ENCODE data around the gene NSRP1. TPM values are rescaled to one million over a fixed set of nuclear protein-coding genes. Genes with fewer than 3 reads are reported as not detected.
A peak's percentile ranks its signal among the peaks of the same experiment; 100 is the strongest.

NSRP1 gene
- total RNA-seq, 1 experiment from 2014 or later: 13.9 TPM

DNA sequence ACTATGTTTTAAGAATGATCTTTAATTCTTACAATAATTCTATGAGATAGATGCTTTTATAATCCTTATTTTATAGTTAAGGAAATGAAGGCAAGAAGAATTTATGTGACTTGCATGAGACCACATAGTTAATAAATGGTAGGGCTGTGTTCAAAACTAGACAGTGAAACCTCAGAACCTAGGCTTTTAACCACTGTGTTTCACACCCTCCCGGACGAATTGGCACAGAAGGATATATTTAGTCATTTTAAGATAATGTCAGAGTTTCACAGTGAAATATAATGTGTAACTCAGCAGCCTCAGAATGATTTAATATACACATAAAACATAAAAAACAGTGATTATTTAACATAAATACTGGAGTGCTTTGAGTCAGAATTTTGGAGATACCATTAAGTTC lies 57.0 kb downstream of the NSRP1 start:
- Histone ChIP-seq H3K27me3 (ENCODE audit: low read length) (no peaks in the 10 kb centered on the region), H3K9ac (ENCODE audit: low read length) (no peak overlapping the region), H3K9me2 (replicated peaks; ENCODE audit: insufficient read depth, low read length) (no peaks in the 10 kb centered on the region), H3K27ac (ENCODE audit: low read length) (no peak overlapping the region), H4K20me1 (ENCODE audit: insufficient read depth, low read depth, low read length) (no peaks in the 10 kb centered on the region), H3K4me2 (ENCODE audit: low read depth, low read length, poor library complexity, severe bottlenecking) (no peak overlapping the region), H3K9me3 (ENCODE audit: low read length) (no peaks in the 10 kb centered on the region), H3K4me3 (ENCODE audit: low read length) (no peak overlapping the region), H3K36me3 (ENCODE audit: insufficient read depth, low read length) (peaks cover 44% of the 10 kb centered on the region; the same call in 1 of the 2 replicates), H3K4me1 (ENCODE audit: low read length) (peaks cover 35% of the 10 kb centered on the region), H2AFZ (ENCODE audit: low read length) (no peak overlapping the region), H3K79me2 (ENCODE audit: low read length) (peaks cover 55% of the 10 kb centered on the region)
- no peak for DNase-seq

DNA sequence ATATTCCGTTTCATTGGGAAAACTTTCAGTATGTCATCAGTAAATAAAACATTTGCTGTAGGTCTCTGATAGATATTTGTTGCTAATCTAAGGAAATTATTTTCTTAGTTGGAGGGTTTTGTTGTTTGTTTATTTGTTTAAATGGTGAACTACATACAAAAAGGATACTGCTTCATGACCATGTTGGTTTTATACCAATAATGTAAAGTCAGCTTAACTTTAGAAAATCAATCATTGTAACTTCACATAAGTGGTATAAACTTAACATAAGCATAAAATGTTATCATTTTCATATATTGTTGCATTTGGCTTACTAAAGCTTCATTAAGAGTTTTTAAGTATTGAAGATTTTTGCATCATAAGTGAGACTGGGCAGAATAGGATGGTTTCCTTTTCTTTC lies 57.9 kb downstream of the NSRP1 start:
- H3K4me3 ChIP-seq (ENCODE audit: low read length): no peak overlapping the region
- no peaks in the 10 kb centered on the region for H4K20me1 ChIP-seq (ENCODE audit: insufficient read depth, low read depth, low read length)
- H3K4me1 ChIP-seq (ENCODE audit: low read length): peaks cover 31% of the 10 kb centered on the region
- H3K9ac ChIP-seq (ENCODE audit: low read length): no peak overlapping the region
- no peak overlapping the region for H3K27ac ChIP-seq (ENCODE audit: low read length)
- no peak for DNase-seq
- H3K27me3 ChIP-seq (ENCODE audit: low read length): no peaks in the 10 kb centered on the region
- H3K9me2 ChIP-seq (replicated peaks; ENCODE audit: insufficient read depth, low read length): no peaks in the 10 kb centered on the region
- no peaks in the 10 kb centered on the region for H3K9me3 ChIP-seq (ENCODE audit: low read length)
- H2AFZ ChIP-seq (ENCODE audit: low read length): no peak overlapping the region
- H3K36me3 ChIP-seq (ENCODE audit: insufficient read depth, low read length): peaks cover 47% of the 10 kb centered on the region; the same call in 1 of the 2 replicates
- no peak overlapping the region for H3K4me2 ChIP-seq (ENCODE audit: low read depth, low read length, poor library complexity, severe bottlenecking)
- peaks cover 46% of the 10 kb centered on the region for H3K79me2 ChIP-seq (ENCODE audit: low read length)

DNA sequence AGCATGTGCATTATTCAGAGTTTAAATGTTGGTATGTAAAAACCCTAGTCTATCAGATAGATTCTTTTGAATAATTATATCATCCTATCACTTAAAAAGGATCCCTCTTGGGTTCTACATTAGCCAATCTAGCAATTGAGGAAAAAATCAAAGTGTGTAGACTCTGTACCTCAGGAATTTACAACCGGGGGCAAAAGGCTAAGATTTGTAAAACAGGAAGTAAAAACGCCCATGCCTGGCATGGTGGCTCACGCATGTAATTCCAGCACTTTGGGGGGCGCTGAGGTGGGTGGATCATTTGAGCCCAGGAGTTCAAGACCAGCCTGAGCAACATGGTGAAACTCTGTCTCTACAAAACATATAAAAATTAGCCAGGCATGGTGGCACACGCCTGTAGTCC lies 60.2 kb downstream of the NSRP1 start:
- Histone ChIP-seq H3K4me2 (ENCODE audit: low read depth, low read length, poor library complexity, severe bottlenecking) (no peak overlapping the region), H2AFZ (ENCODE audit: low read length) (no peak overlapping the region), H3K27me3 (ENCODE audit: low read length) (no peaks in the 10 kb centered on the region), H3K4me1 (ENCODE audit: low read length) (peaks cover 26% of the 10 kb centered on the region), H3K79me2 (ENCODE audit: low read length) (peaks cover 29% of the 10 kb centered on the region), H3K9me3 (ENCODE audit: low read length) (no peaks in the 10 kb centered on the region), H3K9ac (ENCODE audit: low read length) (no peak overlapping the region), H3K4me3 (ENCODE audit: low read length) (no peak overlapping the region), H4K20me1 (ENCODE audit: insufficient read depth, low read depth, low read length) (no peaks in the 10 kb centered on the region), H3K27ac (ENCODE audit: low read length) (no peak overlapping the region), H3K36me3 (ENCODE audit: insufficient read depth, low read length) (peaks cover 53% of the 10 kb centered on the region; the same call in 1 of the 2 replicates), H3K9me2 (replicated peaks; ENCODE audit: insufficient read depth, low read length) (no peaks in the 10 kb centered on the region)
- no peak for DNase-seq

DNA sequence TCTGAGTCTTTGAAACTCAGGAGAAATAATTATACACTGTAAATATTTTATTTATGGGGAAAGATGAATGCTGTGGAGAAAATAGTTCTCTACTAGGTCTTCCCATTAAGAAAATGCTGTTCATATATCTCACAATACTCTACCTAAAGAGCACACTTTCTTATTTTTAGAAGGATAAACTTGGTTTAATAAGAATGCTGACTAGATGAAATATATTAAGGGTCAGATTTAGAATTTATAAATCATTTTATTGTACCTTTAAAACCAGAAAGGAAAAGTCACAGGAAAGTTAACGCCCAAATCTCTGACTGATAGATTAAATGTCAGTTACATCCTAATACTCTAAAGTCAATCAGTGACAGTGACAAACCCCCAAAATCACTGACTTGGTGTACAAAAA lies 70.1 kb downstream of the NSRP1 start:
- H4K20me1 ChIP-seq (ENCODE audit: insufficient read depth, low read depth, low read length): no peaks in the 10 kb centered on the region

GRCh38 chr17:30187573-30187972 lies 71.0 kb downstream of the NSRP1 start:
- no peaks in the 10 kb centered on the region for H3K79me2 ChIP-seq (ENCODE audit: low read length)
- no peak overlapping the region for H3K4me2 ChIP-seq (ENCODE audit: low read depth, low read length, poor library complexity, severe bottlenecking)
- H3K27me3 ChIP-seq (ENCODE audit: low read length): no peaks in the 10 kb centered on the region
- no peak overlapping the region for H2AFZ ChIP-seq (ENCODE audit: low read length)
- no peak overlapping the region for H3K4me3 ChIP-seq (ENCODE audit: low read length)
- no peak overlapping the region for H3K27ac ChIP-seq (ENCODE audit: low read length)
- H3K4me1 ChIP-seq (ENCODE audit: low read length): peaks cover 3% of the 10 kb centered on the region
- no peaks in the 10 kb centered on the region for H3K9me3 ChIP-seq (ENCODE audit: low read length)
- DNase-seq: no peak
- peaks cover 19% of the 10 kb centered on the region; the same call in 1 of the 2 replicates for H3K36me3 ChIP-seq (ENCODE audit: insufficient read depth, low read length)
- H3K9ac ChIP-seq (ENCODE audit: low read length): no peak overlapping the region
- H3K9me2 ChIP-seq (replicated peaks; ENCODE audit: insufficient read depth, low read length): no peaks in the 10 kb centered on the region
- H4K20me1 ChIP-seq (ENCODE audit: insufficient read depth, low read depth, low read length): no peaks in the 10 kb centered on the region

More for the DNA sequence above, 70.1 kb downstream of the NSRP1 start:
- H3K27me3 ChIP-seq (ENCODE audit: low read length): no peaks in the 10 kb centered on the region
- no peak overlapping the region for H3K4me3 ChIP-seq (ENCODE audit: low read length)
- H3K27ac ChIP-seq (ENCODE audit: low read length): no peak overlapping the region
- DNase-seq: no peak
- no peaks in the 10 kb centered on the region for H3K4me1 ChIP-seq (ENCODE audit: low read length)
- H3K9ac ChIP-seq (ENCODE audit: low read length): no peak overlapping the region
- no peak overlapping the region for H2AFZ ChIP-seq (ENCODE audit: low read length)
- no peak overlapping the region for H3K4me2 ChIP-seq (ENCODE audit: low read depth, low read length, poor library complexity, severe bottlenecking)
- H3K9me2 ChIP-seq (replicated peaks; ENCODE audit: insufficient read depth, low read length): no peaks in the 10 kb centered on the region
- peaks cover 22% of the 10 kb centered on the region; the same call in 1 of the 2 replicates for H3K36me3 ChIP-seq (ENCODE audit: insufficient read depth, low read length)
- H3K79me2 ChIP-seq (ENCODE audit: low read length): no peaks in the 10 kb centered on the region
- H3K9me3 ChIP-seq (ENCODE audit: low read length): no peaks in the 10 kb centered on the region

DNA sequence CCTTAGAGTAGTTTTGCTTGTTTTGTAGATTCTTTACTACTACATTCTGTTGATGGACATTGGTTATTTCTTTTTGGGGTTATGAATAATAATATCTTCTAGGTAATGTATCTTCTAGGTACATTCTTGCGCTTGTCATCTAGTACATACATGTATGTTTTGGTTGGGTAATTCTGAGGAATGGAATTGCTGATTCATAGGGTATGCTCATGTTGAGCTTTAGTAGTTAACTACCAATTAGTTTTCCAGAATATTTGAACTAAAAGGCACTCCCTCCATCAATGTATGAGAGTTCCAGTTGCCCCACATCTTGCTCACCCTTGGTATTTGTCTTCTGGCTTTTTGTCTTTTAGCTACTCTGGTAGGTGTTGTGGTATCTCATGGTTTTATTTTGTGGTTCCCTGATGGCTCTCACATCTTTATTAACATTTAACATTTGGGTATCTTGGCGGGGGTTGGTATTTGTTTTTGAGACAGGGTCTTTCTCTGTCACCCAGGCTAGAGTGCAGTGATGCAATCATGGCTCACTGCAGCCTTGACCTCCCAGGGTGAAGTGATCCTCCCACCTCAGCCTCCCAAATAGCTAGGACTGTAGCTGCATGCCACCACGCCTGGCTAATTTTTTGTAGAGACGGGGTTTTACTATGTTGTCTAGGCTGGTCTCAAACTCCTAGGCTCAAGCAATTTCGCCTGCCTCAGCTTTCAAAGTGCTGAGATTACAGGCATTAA lies 71.8 kb downstream of the NSRP1 start:
- Histone ChIP-seq H3K4me2 (ENCODE audit: low read depth, low read length, poor library complexity, severe bottlenecking) (no peak overlapping the region), H3K9me2 (replicated peaks; ENCODE audit: insufficient read depth, low read length) (no peaks in the 10 kb centered on the region), H3K27ac (ENCODE audit: low read length) (no peak overlapping the region), H3K9me3 (ENCODE audit: low read length) (no peaks in the 10 kb centered on the region), H2AFZ (ENCODE audit: low read length) (no peak overlapping the region), H3K9ac (ENCODE audit: low read length) (no peak overlapping the region), H3K36me3 (ENCODE audit: insufficient read depth, low read length) (peaks cover 14% of the 10 kb centered on the region; the same call in 1 of the 2 replicates), H3K27me3 (ENCODE audit: low read length) (no peaks in the 10 kb centered on the region), H3K4me3 (ENCODE audit: low read length) (no peak overlapping the region), H4K20me1 (ENCODE audit: insufficient read depth, low read depth, low read length) (no peaks in the 10 kb centered on the region), H3K4me1 (ENCODE audit: low read length) (peaks cover 9% of the 10 kb centered on the region), H3K79me2 (ENCODE audit: low read length) (no peaks in the 10 kb centered on the region)
- DNase-seq: no peak

DNA sequence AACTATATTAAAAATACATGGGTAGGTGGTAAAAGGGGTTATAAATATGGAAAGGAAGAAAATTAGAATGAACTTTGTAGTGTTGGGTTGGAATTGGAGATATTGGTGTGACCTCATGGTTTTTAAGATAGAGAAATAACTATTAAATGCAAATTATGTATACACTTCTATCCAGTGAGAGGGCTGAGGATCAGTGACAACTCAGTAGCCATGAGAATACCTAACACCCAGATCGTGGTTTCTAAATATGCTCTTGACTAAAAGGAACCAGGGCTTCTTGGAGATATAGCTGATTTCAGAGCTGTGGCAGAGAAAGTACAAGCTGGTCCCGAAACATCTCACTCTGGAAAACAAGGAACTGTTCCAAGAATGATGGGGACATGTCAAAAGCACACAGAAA lies 74.5 kb downstream of the NSRP1 start:
- Histone ChIP-seq H3K9me3 (ENCODE audit: low read length) (no peaks in the 10 kb centered on the region), H3K9ac (ENCODE audit: low read length) (no peak overlapping the region), H3K4me3 (ENCODE audit: low read length) (no peak overlapping the region), H3K9me2 (replicated peaks; ENCODE audit: insufficient read depth, low read length) (no peaks in the 10 kb centered on the region), H3K4me1 (ENCODE audit: low read length) (peaks cover 9% of the 10 kb centered on the region), H3K4me2 (ENCODE audit: low read depth, low read length, poor library complexity, severe bottlenecking) (no peak overlapping the region), H3K27ac (ENCODE audit: low read length) (no peak overlapping the region), H2AFZ (ENCODE audit: low read length) (no peak overlapping the region), H3K79me2 (ENCODE audit: low read length) (no peaks in the 10 kb centered on the region), H4K20me1 (ENCODE audit: insufficient read depth, low read depth, low read length) (no peaks in the 10 kb centered on the region), H3K36me3 (ENCODE audit: insufficient read depth, low read length) (no peaks in the 10 kb centered on the region), H3K27me3 (ENCODE audit: low read length) (no peaks in the 10 kb centered on the region)
- DNase-seq: peak; percentile 56

GRCh38 chr17:30196504-30196903 lies 79.9 kb downstream of the NSRP1 start:
- Histone ChIP-seq H3K36me3 (ENCODE audit: insufficient read depth, low read length) (no peaks in the 10 kb centered on the region), H3K79me2 (ENCODE audit: low read length) (no peaks in the 10 kb centered on the region), H4K20me1 (ENCODE audit: insufficient read depth, low read depth, low read length) (no peaks in the 10 kb centered on the region), H3K9ac (ENCODE audit: low read length) (no peak overlapping the region), H3K9me3 (ENCODE audit: low read length) (no peaks in the 10 kb centered on the region), H3K4me3 (ENCODE audit: low read length) (no peak overlapping the region), H3K27me3 (ENCODE audit: low read length) (no peaks in the 10 kb centered on the region), H3K27ac (ENCODE audit: low read length) (no peak overlapping the region), H3K4me1 (ENCODE audit: low read length) (peaks cover 14% of the 10 kb centered on the region), H3K9me2 (replicated peaks; ENCODE audit: insufficient read depth, low read length) (no peaks in the 10 kb centered on the region), H3K4me2 (ENCODE audit: low read depth, low read length, poor library complexity, severe bottlenecking) (no peak overlapping the region), H2AFZ (ENCODE audit: low read length) (peak overlapping the region; percentile 65; the same call in 1 of the 2 replicates)
- no peak for DNase-seq
